GM12873 (cell line): Measurements from ENCODE around the gene VPS9D1.

ENCODE experiments used
- TF ChIP-seq, protein P1 (sequence below): IDR thresholded peaks from 2 replicates; pipeline ENCODE4 v1.5.1; 2012; ENCODE audit warnings: low read depth, mild to moderate bottlenecking, moderate library complexity, low read length, control low read depth; ENCODE audit not compliant: insufficient read depth; ENCODE audit errors: missing control alignments

VPS9D1 gene

DNA sequence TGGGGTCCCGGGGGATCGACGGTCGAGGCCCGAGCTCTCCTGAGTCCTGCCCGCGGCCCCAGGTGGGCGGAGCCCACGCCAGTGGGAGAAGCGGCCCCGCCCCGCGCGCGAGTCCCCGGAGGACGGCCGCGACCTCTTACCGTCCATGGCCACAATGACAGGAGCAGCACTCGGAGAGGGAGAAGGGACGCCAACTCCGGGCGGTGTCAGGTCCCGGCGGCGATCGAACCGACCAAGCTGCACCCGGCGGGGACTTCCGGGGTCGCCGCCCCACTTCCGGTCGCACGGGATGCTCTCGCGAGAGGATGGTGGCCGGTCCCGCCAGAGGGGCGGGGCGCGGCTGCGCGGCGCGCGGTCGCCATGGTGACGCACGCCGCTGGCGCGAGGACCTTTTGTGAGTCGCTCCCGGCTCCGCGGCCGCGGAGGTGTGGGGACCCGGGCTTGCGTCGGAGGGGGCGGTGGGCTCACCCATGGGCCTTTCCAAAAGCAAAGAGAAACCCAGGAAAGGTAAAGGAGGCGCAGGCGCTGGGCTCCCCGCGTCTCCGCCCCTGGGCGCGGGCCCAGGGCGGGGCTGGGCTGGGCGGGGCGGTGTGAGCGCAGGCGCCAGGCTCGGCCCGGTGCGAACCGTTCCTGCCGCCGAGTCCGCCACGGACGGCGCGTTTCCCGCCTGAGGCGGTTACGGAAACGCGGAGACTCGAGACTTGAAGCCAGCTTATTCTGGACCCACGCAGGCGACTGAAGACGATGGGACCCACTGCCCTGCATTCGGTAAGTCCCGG, 63.1 kb downstream of the VPS9D1 start, which contains the start of the genes CHMP1A and SPATA33:
CHMP1A (minus strand) TSS at position 267 of the 779 bp plus-strand sequence; CDS start at position 147, 120 bp downstream.
SPATA33 (plus strand) TSS at position 395 of the 779 bp plus-strand sequence; CDS start at position 471, 76 bp downstream.
- TF ChIP-seq, protein P1, sequence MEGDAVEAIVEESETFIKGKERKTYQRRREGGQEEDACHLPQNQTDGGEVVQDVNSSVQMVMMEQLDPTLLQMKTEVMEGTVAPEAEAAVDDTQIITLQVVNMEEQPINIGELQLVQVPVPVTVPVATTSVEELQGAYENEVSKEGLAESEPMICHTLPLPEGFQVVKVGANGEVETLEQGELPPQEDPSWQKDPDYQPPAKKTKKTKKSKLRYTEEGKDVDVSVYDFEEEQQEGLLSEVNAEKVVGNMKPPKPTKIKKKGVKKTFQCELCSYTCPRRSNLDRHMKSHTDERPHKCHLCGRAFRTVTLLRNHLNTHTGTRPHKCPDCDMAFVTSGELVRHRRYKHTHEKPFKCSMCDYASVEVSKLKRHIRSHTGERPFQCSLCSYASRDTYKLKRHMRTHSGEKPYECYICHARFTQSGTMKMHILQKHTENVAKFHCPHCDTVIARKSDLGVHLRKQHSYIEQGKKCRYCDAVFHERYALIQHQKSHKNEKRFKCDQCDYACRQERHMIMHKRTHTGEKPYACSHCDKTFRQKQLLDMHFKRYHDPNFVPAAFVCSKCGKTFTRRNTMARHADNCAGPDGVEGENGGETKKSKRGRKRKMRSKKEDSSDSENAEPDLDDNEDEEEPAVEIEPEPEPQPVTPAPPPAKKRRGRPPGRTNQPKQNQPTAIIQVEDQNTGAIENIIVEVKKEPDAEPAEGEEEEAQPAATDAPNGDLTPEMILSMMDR = no peak
